HepG2 (cell line): Measurements from ENCODE around the gene PDE8B. TPM values are rescaled to one million over a fixed set of nuclear protein-coding genes. Genes with fewer than 3 reads are reported as not detected.
"Not testable (repeated sequence)": the region's sequence is repeated elsewhere in the genome, so short reads cannot be mapped to it uniquely, and the experiment has no call there.

Experiments used
- ATAC-seq: fragments of 200-7000 bp; cut with Tn5 transposase; 3 replicates; pipeline ENCODE4 v1.9.1; 2020; ENCODE audit warnings: mild to moderate bottlenecking, moderate library complexity
- BruUV-seq: library from RNA; stranded (reverse); fragments of 400-500 nt; replicated peaks from 2 replicates; lab custom pipeline; 2021; lab: Mats Ljungman, UMichigan
- CTCF ChIA-PET: fragments of 300-600 bp; formaldehyde crosslinking; extraction: SDS; loops from one replicate; lab custom pipeline; 2021; ENCODE audit warnings: low total read pairs, inconsistent platforms, low intra/inter-chr PET ratio; lab: Yijun Ruan, JAX
- POLR2A ChIA-PET: fragments of 350-600 bp; sonication (Branson Sonifier 250); formaldehyde crosslinking; loops from one replicate; lab custom pipeline; 2020; ENCODE audit warnings: antibody characterized with exemption, inconsistent platforms; lab: Yijun Ruan, JAX
- DNase-seq: peaks from one replicate; pipeline ENCODE4 v3.0.0-alpha.2; 2015; ENCODE audit warnings: low spot score
- FAIRE-seq: peaks from 3 replicates; lab custom pipeline; 2011; peaks lifted over from hg19 to GRCh38; lab: Jason Lieb, UNC
- H2AFZ ChIP-seq: one replicate; pipeline ENCODE4 v1.6.1; 2011; ENCODE audit warnings: low read length, inconsistent platforms
- H3K27ac ChIP-seq: fragments of 300-600 bp; 3 replicates; pipeline ENCODE4 v1.8.0; 2011; ENCODE audit warnings: mixed run types, mild to moderate bottlenecking, mixed read lengths, low read length, inconsistent platforms; ENCODE audit not compliant: insufficient read depth; ENCODE audit errors: extremely low read length
- H3K27me3 ChIP-seq, 2 experiments: fragments of 200-600 bp in 1 of 2; 2 replicates in 1 of 2; 3 replicates in 1 of 2; pipeline versions ENCODE4 v1.6.0 to v1.8.0; 2011; ENCODE audit warnings: low read length in 2 of 2, mild to moderate bottlenecking in 2 of 2, moderate library complexity in 2 of 2, inconsistent platforms in 1 of 2; ENCODE audit not compliant: insufficient read depth in 2 of 2, control insufficient read depth in 1 of 2
- H3K36me3 ChIP-seq, 2 experiments: fragments of 200-600 bp in 1 of 2; replicated peaks in 1 of 2; 2 replicates in 1 of 2; 3 replicates in 1 of 2; pipeline versions ENCODE4 v1.5.1 to v1.8.0; 2011; ENCODE audit warnings: low read length in 2 of 2, inconsistent platforms in 1 of 2; ENCODE audit not compliant: insufficient read depth in 2 of 2, control insufficient read depth in 1 of 2
- H3K4me1 ChIP-seq: 2 replicates; pipeline ENCODE4 v1.5.1; 2012; ENCODE audit warnings: low read length, inconsistent platforms; ENCODE audit not compliant: insufficient read depth
- H3K4me2 ChIP-seq: 2 replicates; pipeline ENCODE4 v1.6.0; 2011; ENCODE audit warnings: low read depth, low read length, inconsistent platforms
- H3K4me3 ChIP-seq, 3 experiments: fragments of 200-600 bp in 1 of 3; sonication (generic), shearing (Covaris generic) in 1 of 3; replicated peaks in 1 of 3; 2 replicates each; pipeline ENCODE4 v1.5.1; 2011 to 2016; ENCODE audit warnings: low read length in 3 of 3, inconsistent platforms in 2 of 3, low read depth in 2 of 3, mild to moderate bottlenecking in 2 of 3, control low read depth in 1 of 3, mixed read lengths in 1 of 3; ENCODE audit not compliant: insufficient read depth in 1 of 3
- H3K79me2 ChIP-seq: one replicate; pipeline ENCODE4 v1.6.1; 2011; ENCODE audit warnings: low read length, inconsistent platforms; ENCODE audit not compliant: insufficient read depth
- H3K9ac ChIP-seq: 2 replicates; pipeline ENCODE4 v1.6.0; 2011; ENCODE audit warnings: mild to moderate bottlenecking, low read depth, low read length, inconsistent platforms; ENCODE audit not compliant: insufficient read depth
- H3K9me3 ChIP-seq: 2 replicates; pipeline ENCODE4 v1.5.1; 2012; ENCODE audit warnings: mild to moderate bottlenecking, low read length
- H4K20me1 ChIP-seq: 2 replicates; pipeline ENCODE4 v1.6.0; 2011; ENCODE audit warnings: inconsistent platforms, mild to moderate bottlenecking, low read length, moderate library complexity; ENCODE audit not compliant: insufficient read depth
- CEBPB ChIP-seq: IDR thresholded peaks from 2 replicates; pipeline ENCODE4 v1.6.1; 2011; ENCODE audit warnings: low read depth, low read length, improper control_type of control experiment, borderline replicate concordance
- CEBPG ChIP-seq: IDR thresholded peaks from 2 replicates; pipeline ENCODE4 v1.6.1; 2016
- EEA1 ChIP-seq: sonication (generic); formaldehyde crosslinking; IDR thresholded peaks from 2 replicates; pipeline ENCODE4 v1.5.1; 2020; ENCODE audit warnings: mild to moderate bottlenecking, missing genetic modification reagents, borderline replicate concordance
- JDP2 ChIP-seq: sonication (generic); formaldehyde crosslinking; IDR thresholded peaks from 2 replicates; pipeline ENCODE4 v1.8.1; 2022; ENCODE audit warnings: missing genetic modification reagents, borderline replicate concordance
- MXD4 ChIP-seq: IDR thresholded peaks from 2 replicates; pipeline ENCODE4 v1.6.1; 2016; ENCODE audit warnings: mild to moderate bottlenecking, missing biosample characterization, missing genetic modification reagents
- RORA ChIP-seq: sonication (generic); formaldehyde crosslinking; IDR thresholded peaks from 2 replicates; pipeline ENCODE4 v1.5.0; 2020; ENCODE audit warnings: mild to moderate bottlenecking, missing genetic modification reagents, moderate library complexity
- ZNF333 ChIP-seq: sonication (generic); formaldehyde crosslinking; IDR thresholded peaks from 2 replicates; pipeline ENCODE4 v1.4.0; 2020; ENCODE audit warnings: mild to moderate bottlenecking, missing genetic modification reagents, borderline replicate concordance
- ZNF577 ChIP-seq: sonication (generic); formaldehyde crosslinking; IDR thresholded peaks from 2 replicates; pipeline ENCODE4 v1.4.0; 2020; ENCODE audit warnings: mild to moderate bottlenecking, low read depth, missing genetic modification reagents, borderline replicate concordance
- ZSCAN22 ChIP-seq: sonication (generic); formaldehyde crosslinking; IDR thresholded peaks from 2 replicates; pipeline ENCODE4 v1.4.0; 2020; ENCODE audit warnings: mild to moderate bottlenecking, missing genetic modification reagents
- WGBS: methylation state at CpG from one replicate; pipeline ENCODE4 v1.1.6; 2017; ENCODE audit warnings: low lambda C conversion rate; 5-methylcytosine and 5-hydroxymethylcytosine counted together
- in situ Hi-C: cut with HindIII; loops from 2 replicates; pipeline ENCODE4 v1.10.0; 2017; ENCODE audit warnings: low pct_unique_long_range_greater_than_20kb; ENCODE audit not compliant: extremely low pct_ligation_motif_present
- intact Hi-C: fragments of 100-400 bp; cut with micrococcal nuclease; formaldehyde crosslinking; loops from one replicate; pipeline ENCODE4 v1.10.0; 2022; ENCODE audit not compliant: unreplicated experiment
- polyA plus RNA-seq, 8 experiments: library from polyadenylated mRNA; depleted of rRNA in 3 of 8; stranded (reverse) in 7 of 8; unstranded in 1 of 8; fragments of >200 nt; fragmentation: Illumina TruSeq in 4 of 8; extraction: Trizol in 4 of 8; gene quantifications; 2 replicates each; pipeline versions ENCODE4 v1.2.1 to v1.2.3, GENCODE V29; 2011 to 2016; ENCODE audit warnings: low read depth in 4 of 8, missing spikeins in 1 of 8, mixed read lengths in 1 of 8; ENCODE audit not compliant: insufficient read depth in 1 of 8
- total RNA-seq, 5 experiments: library from RNA; depleted of rRNA; stranded (reverse); fragments of >200 nt; fragmentation: Illumina TruSeq; extraction: Trizol; gene quantifications; 2 replicates each; pipeline ENCODE4 v1.2.3, GENCODE V29; 2016; ENCODE audit warnings: low read depth in 1 of 5

The PDE8B gene
- total and polyA plus RNA-seq, 2 of the 13 experiments (the other 11 are each of a cell fraction or from before 2014, with no cell fraction given) = 0.07 TPM; not detected in 1

DNA sequence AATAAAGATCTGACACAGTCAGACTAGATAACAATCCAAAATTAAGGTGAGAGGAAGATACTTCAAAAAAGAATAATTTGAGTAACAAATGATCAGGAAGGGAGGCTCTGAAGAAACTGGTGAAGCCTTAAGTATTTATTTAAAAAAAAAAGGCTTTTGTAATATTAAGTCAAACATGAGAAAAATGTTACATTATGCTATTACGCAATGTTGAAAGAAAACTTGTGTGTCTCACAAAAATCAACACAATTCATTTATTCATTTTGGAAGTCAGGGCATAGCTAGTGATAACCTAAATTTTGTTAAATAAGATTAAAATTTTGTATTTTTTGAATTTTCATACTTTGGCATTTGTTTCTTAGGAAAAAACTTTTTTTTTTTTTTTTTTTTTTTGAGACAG is 253.4 kb downstream of the PDE8B start:
- POLR2A ChIA-PET = no interaction called here
- Histone ChIP-seq H3K9me3 (no peaks in the 10 kb centered on the region), H4K20me1 (no peaks in the 10 kb centered on the region), H3K4me3 (no peak overlapping the region), H3K79me2 (no peaks in the 10 kb centered on the region), H3K27ac (no peak overlapping the region), H3K9ac (no peak overlapping the region), H3K27me3 (no peaks in the 10 kb centered on the region), H3K4me2 (no peak overlapping the region), H3K4me1 (peaks cover 5% of the 10 kb centered on the region; the same call in 1 of the 2 replicates), H3K36me3 (no peaks in the 10 kb centered on the region), H2AFZ (no peak overlapping the region)
- BruUV-seq = no TSS peak
- FAIRE-seq = no peak
- in situ Hi-C loops (no loop called here), intact Hi-C loops (no loop called here)
- ATAC-seq = no peak
- CTCF ChIA-PET = no interaction called here
- WGBS = 100% methylated on average over 1 of the region's 1 CpG
- TF ChIP-seq MXD4 (CRISPR knock-in tag) (no peak), JDP2 (CRISPR knock-in tag) (no peak), ZNF577 (no peak), ZNF333 (CRISPR knock-in tag) (no peak), CEBPB (peak; percentile 89), CEBPG (CRISPR knock-in tag) (peak; percentile 40; the same call in 1 of the 2 replicates), RORA (CRISPR knock-in tag) (no peak), EEA1 (CRISPR knock-in tag) (no peak), ZSCAN22 (no peak)
- no peak for DNase-seq

DNA sequence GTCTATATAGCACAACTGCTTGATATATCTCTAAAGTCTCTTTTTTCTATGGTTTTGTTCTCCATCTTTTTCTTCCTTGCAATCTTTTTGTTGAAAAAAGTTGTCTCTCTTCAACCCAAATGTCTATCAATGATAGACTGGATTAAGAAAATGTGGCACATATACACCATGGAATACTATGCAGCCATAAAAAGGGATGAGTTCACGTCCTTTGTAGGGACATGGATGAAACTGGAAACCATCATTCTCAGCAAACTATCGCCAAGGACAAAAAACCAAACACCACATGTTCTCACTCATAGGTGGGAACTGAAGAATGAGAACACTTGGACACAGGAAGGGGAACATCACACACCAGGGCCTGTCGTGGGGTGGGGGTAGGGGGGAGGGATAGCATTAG is 258.4 kb downstream of the PDE8B start:
- DNase-seq, ATAC-seq, H3K27me3 ChIP-seq, H2AFZ ChIP-seq, H3K36me3 ChIP-seq, H4K20me1 ChIP-seq, H3K9me3 ChIP-seq, BruUV-seq, H3K4me3 ChIP-seq, FAIRE-seq, H3K27ac ChIP-seq, H3K4me1 ChIP-seq, H3K4me2 ChIP-seq, in situ Hi-C loops, CTCF ChIA-PET, H3K9ac ChIP-seq, H3K79me2 ChIP-seq, POLR2A ChIA-PET, intact Hi-C loops: not testable (repeated sequence)
- 93% methylated on average over 3 of the region's 3 CpGs for WGBS
